ENCODE results near the gene IGFBP5.

The IGFBP5 gene

GRCh38 chr2:216650626-216651257 lies 44.6 kb downstream of the IGFBP5 start:
- Histone ChIP-seq H3K4me3 (ENCODE audit: insufficient read depth, low read depth, low read length) (no peak overlapping the region), H3K27me3 (ENCODE audit: control insufficient read depth, insufficient read depth, low read length, poor library complexity, severe bottlenecking) (no peaks in the 10 kb centered on the region), H3K9me3 (ENCODE audit: control insufficient read depth, low read length) (no peaks in the 10 kb centered on the region), H3K27ac (ENCODE audit: insufficient read depth, low read depth, low read length, poor library complexity, severe bottlenecking) (no peak overlapping the region), H3K36me3 (ENCODE audit: control insufficient read depth, insufficient read depth, low read length) (peaks cover 10% of the 10 kb centered on the region), H3K4me1 (ENCODE audit: control insufficient read depth, insufficient read depth, low read length) (peaks cover 17% of the 10 kb centered on the region)
- 91 to 93% methylated on average over 3 of the region's 3 CpGs for WGBS, 2 experiments

- Histone ChIP-seq H3K4me3 (ENCODE audit: insufficient read depth, low read depth, low read length) (no peak overlapping the region), H3K9me3 (ENCODE audit: control insufficient read depth, low read length) (no peaks in the 10 kb centered on the region), H3K27me3 (ENCODE audit: control insufficient read depth, insufficient read depth, low read length, poor library complexity, severe bottlenecking) (no peaks in the 10 kb centered on the region), H3K4me1 (ENCODE audit: control insufficient read depth, insufficient read depth, low read length) (peaks cover 21% of the 10 kb centered on the region), H3K27ac (ENCODE audit: insufficient read depth, low read depth, low read length, poor library complexity, severe bottlenecking) (no peak overlapping the region), H3K36me3 (ENCODE audit: control insufficient read depth, insufficient read depth, low read length) (peaks cover 18% of the 10 kb centered on the region)
- WGBS, 2 experiments: 56 to 63% methylated on average over 5 of the region's 5 CpGs
Measured at GRCh38 chr2:216649574-216649973, 45.8 kb downstream of the IGFBP5 start.

- Histone ChIP-seq H3K36me3 (ENCODE audit: control insufficient read depth, insufficient read depth, low read length) (peaks cover 19% of the 10 kb centered on the region), H3K4me3 (ENCODE audit: insufficient read depth, low read depth, low read length) (no peak overlapping the region), H3K27me3 (ENCODE audit: control insufficient read depth, insufficient read depth, low read length, poor library complexity, severe bottlenecking) (no peaks in the 10 kb centered on the region), H3K27ac (ENCODE audit: insufficient read depth, low read depth, low read length, poor library complexity, severe bottlenecking) (no peak overlapping the region), H3K4me1 (ENCODE audit: control insufficient read depth, insufficient read depth, low read length) (peaks cover 36% of the 10 kb centered on the region), H3K9me3 (ENCODE audit: control insufficient read depth, low read length) (no peaks in the 10 kb centered on the region)
- WGBS, 2 experiments: 91 to 96% methylated on average over 3 of the region's 3 CpGs
Measured at GRCh38 chr2:216648105-216648504, 47.2 kb downstream of the IGFBP5 start.

- Histone ChIP-seq H3K27ac (ENCODE audit: insufficient read depth, low read depth, low read length, poor library complexity, severe bottlenecking) (no peak overlapping the region), H3K36me3 (ENCODE audit: control insufficient read depth, insufficient read depth, low read length) (peaks cover 22% of the 10 kb centered on the region)
- 95 to 98% methylated on average over 3 of the region's 3 CpGs for WGBS, 2 experiments
Measured at GRCh38 chr2:216646116-216646515, 49.2 kb downstream of the IGFBP5 start.

GRCh38 chr2:216645636-216645950 lies 49.8 kb downstream of the IGFBP5 start:
- Histone ChIP-seq H3K9me3 (ENCODE audit: control insufficient read depth, low read length) (no peaks in the 10 kb centered on the region), H3K27ac (ENCODE audit: insufficient read depth, low read depth, low read length, poor library complexity, severe bottlenecking) (no peak overlapping the region), H3K4me1 (ENCODE audit: control insufficient read depth, insufficient read depth, low read length) (peaks cover 39% of the 10 kb centered on the region), H3K36me3 (ENCODE audit: control insufficient read depth, insufficient read depth, low read length) (peaks cover 27% of the 10 kb centered on the region), H3K4me3 (ENCODE audit: insufficient read depth, low read depth, low read length) (no peak overlapping the region), H3K27me3 (ENCODE audit: control insufficient read depth, insufficient read depth, low read length, poor library complexity, severe bottlenecking) (no peaks in the 10 kb centered on the region)
- 93 to 97% methylated on average over 3 of the region's 3 CpGs for WGBS, 2 experiments

More at GRCh38 chr2:216646116-216646515, 49.2 kb downstream of the IGFBP5 start:
- no peaks in the 10 kb centered on the region for H3K9me3 ChIP-seq (ENCODE audit: control insufficient read depth, low read length)
- H3K4me1 ChIP-seq (ENCODE audit: control insufficient read depth, insufficient read depth, low read length): peaks cover 41% of the 10 kb centered on the region
- H3K27me3 ChIP-seq (ENCODE audit: control insufficient read depth, insufficient read depth, low read length, poor library complexity, severe bottlenecking): no peaks in the 10 kb centered on the region
- no peak overlapping the region for H3K4me3 ChIP-seq (ENCODE audit: insufficient read depth, low read depth, low read length)

- Histone ChIP-seq H3K27ac (ENCODE audit: insufficient read depth, low read depth, low read length, poor library complexity, severe bottlenecking) (no peak overlapping the region), H3K4me1 (ENCODE audit: control insufficient read depth, insufficient read depth, low read length) (peaks cover 36% of the 10 kb centered on the region), H3K27me3 (ENCODE audit: control insufficient read depth, insufficient read depth, low read length, poor library complexity, severe bottlenecking) (no peaks in the 10 kb centered on the region), H3K36me3 (ENCODE audit: control insufficient read depth, insufficient read depth, low read length) (peaks cover 27% of the 10 kb centered on the region), H3K4me3 (ENCODE audit: insufficient read depth, low read depth, low read length) (no peak overlapping the region), H3K9me3 (ENCODE audit: control insufficient read depth, low read length) (no peaks in the 10 kb centered on the region)
- WGBS, 2 experiments: 87 to 89% methylated on average over 4 of the region's 4 CpGs
Measured at GRCh38 chr2:216644842-216645635, 50.3 kb downstream of the IGFBP5 start.

GRCh38 chr2:216643986-216644659 lies 51.2 kb downstream of the IGFBP5 start:
- Histone ChIP-seq H3K4me3 (ENCODE audit: insufficient read depth, low read depth, low read length) (no peak overlapping the region), H3K36me3 (ENCODE audit: control insufficient read depth, insufficient read depth, low read length) (peaks cover 32% of the 10 kb centered on the region), H3K9me3 (ENCODE audit: control insufficient read depth, low read length) (no peaks in the 10 kb centered on the region), H3K27ac (ENCODE audit: insufficient read depth, low read depth, low read length, poor library complexity, severe bottlenecking) (peak overlapping the region; percentile 0), H3K4me1 (ENCODE audit: control insufficient read depth, insufficient read depth, low read length) (peaks cover 28% of the 10 kb centered on the region), H3K27me3 (ENCODE audit: control insufficient read depth, insufficient read depth, low read length, poor library complexity, severe bottlenecking) (no peaks in the 10 kb centered on the region)
- WGBS, 2 experiments: 41 to 43% methylated on average over 5 of the region's 5 CpGs

- Histone ChIP-seq H3K4me1 (ENCODE audit: control insufficient read depth, insufficient read depth, low read length) (peaks cover 9% of the 10 kb centered on the region), H3K27ac (ENCODE audit: insufficient read depth, low read depth, low read length, poor library complexity, severe bottlenecking) (no peak overlapping the region), H3K9me3 (ENCODE audit: control insufficient read depth, low read length) (no peaks in the 10 kb centered on the region), H3K27me3 (ENCODE audit: control insufficient read depth, insufficient read depth, low read length, poor library complexity, severe bottlenecking) (no peaks in the 10 kb centered on the region), H3K36me3 (ENCODE audit: control insufficient read depth, insufficient read depth, low read length) (peaks cover 21% of the 10 kb centered on the region), H3K4me3 (ENCODE audit: insufficient read depth, low read depth, low read length) (peak overlapping the region; percentile 86)
- 92 to 94% methylated on average over 2 to 3 of the region's 3 CpGs for WGBS, 2 experiments
Measured at GRCh38 chr2:216637472-216637871, 57.9 kb downstream of the IGFBP5 start.

- Histone ChIP-seq H3K27me3 (ENCODE audit: control insufficient read depth, insufficient read depth, low read length, poor library complexity, severe bottlenecking) (no peaks in the 10 kb centered on the region), H3K36me3 (ENCODE audit: control insufficient read depth, insufficient read depth, low read length) (peaks cover 21% of the 10 kb centered on the region), H3K9me3 (ENCODE audit: control insufficient read depth, low read length) (no peaks in the 10 kb centered on the region), H3K4me3 (ENCODE audit: insufficient read depth, low read depth, low read length) (peak overlapping the region; percentile 86), H3K4me1 (ENCODE audit: control insufficient read depth, insufficient read depth, low read length) (peaks cover 11% of the 10 kb centered on the region), H3K27ac (ENCODE audit: insufficient read depth, low read depth, low read length, poor library complexity, severe bottlenecking) (peak overlapping the region; percentile 94)
- WGBS, 2 experiments: 16 to 17% methylated on average over 29 of the region's 29 CpGs
Measured at GRCh38 chr2:216636551-216637450, 58.5 kb downstream of the IGFBP5 start.
